ENCODE measurements around the gene SNAPC3.

The SNAPC3 gene

DNA sequence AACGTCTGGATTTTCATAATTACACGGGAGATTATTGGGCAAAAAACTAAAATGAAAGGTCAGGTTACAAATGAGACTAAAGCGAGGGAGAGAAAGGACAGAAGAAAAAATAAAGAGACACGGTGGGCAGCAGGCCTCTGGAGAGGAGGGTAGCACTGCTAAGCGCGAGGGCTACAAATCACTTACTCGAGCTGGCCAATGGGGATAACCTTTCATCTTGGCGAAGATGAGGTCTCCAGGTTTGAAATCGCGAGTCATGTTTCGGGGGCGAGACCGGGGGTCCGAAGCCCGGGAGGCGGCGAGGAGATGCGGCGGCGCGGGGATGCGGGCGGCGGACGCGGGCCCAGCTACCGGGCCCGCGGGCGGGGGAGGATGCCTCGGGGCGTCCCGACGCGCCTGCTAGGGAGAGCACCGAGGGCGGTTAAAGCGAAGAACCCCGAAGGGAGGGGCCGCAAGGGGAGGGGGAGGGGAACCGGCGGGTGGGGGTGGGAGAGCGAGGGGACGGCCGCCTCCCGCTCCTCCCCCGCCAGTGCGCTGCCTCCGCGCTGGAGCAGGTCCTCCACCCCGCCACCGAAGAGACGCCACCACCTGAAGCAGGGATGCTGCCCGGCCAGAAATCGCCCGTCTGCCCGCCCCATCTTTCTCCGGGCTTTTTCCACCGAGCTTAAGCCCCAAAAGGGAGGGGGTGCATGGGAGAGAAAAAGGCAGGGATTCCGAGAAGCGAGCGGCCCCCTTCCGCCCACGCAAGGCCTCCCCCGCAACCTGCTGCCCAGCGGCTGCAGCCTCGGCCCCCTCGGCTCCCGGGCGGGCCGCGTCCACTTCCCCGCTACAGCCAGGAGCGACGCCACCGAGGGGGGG lies 87.5 kb downstream of the SNAPC3 start (continued):
- 0 out of 2 replicates have a peak, but pooled peaks have one; percentile 42 for TF ChIP-seq PBX3 (CRISPR knock-in tag; IDR thresholded peaks at IDR 0.05)
- no peak for TF ChIP-seq ZNF324 (tag by site-specific recombination; IDR thresholded peaks at IDR 0.05)
- no peak for TF ChIP-seq ZBTB44 (tag by site-specific recombination; IDR thresholded peaks at IDR 0.05)
- no peak for TF ChIP-seq ZNF23 (tag by site-specific recombination; IDR thresholded peaks at IDR 0.05; ENCODE audit: borderline replicate concordance)
- TF ChIP-seq ZNF350 (tag by site-specific recombination; IDR thresholded peaks at IDR 0.05): no peak
- TF ChIP-seq, protein P1, sequence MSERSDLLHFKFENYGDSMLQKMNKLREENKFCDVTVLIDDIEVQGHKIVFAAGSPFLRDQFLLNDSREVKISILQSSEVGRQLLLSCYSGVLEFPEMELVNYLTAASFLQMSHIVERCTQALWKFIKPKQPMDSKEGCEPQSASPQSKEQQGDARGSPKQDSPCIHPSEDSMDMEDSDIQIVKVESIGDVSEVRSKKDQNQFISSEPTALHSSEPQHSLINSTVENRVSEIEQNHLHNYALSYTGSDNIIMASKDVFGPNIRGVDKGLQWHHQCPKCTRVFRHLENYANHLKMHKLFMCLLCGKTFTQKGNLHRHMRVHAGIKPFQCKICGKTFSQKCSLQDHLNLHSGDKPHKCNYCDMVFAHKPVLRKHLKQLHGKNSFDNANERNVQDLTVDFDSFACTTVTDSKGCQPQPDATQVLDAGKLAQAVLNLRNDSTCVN (tag by site-specific recombination; optimal IDR thresholded peaks at IDR 0.05): peak; percentile 28
- TF ChIP-seq ZNF394 (tag by site-specific recombination; IDR thresholded peaks at IDR 0.05; ENCODE audit: borderline replicate concordance): no peak
- no peak for TF ChIP-seq ZNF157 (tag by site-specific recombination; IDR thresholded peaks at IDR 0.05)
- TF ChIP-seq ZNF248 (tag by site-specific recombination; IDR thresholded peaks at IDR 0.05): no peak
- no peak for TF ChIP-seq ZSCAN30 (tag by site-specific recombination; IDR thresholded peaks at IDR 0.05)
- TF ChIP-seq RBAK (tag by site-specific recombination; IDR thresholded peaks at IDR 0.05): no peak
- no peak for TF ChIP-seq ZNF302 (tag by site-specific recombination; IDR thresholded peaks at IDR 0.05; ENCODE audit: low read depth)
- TF ChIP-seq PRDM1 (tag by site-specific recombination; IDR thresholded peaks at IDR 0.05): 0 out of 2 replicates have a peak, but pooled peaks have one; percentile 18
- 0 out of 2 replicates have a peak, but pooled peaks have one; percentile 34 for TF ChIP-seq ZNF335 (tag by site-specific recombination; conservative IDR thresholded peaks at IDR 0.05)
- no peak for TF ChIP-seq ZNF658 (tag by site-specific recombination; IDR thresholded peaks at IDR 0.05)
- TF ChIP-seq OSR2 (tag by site-specific recombination; IDR thresholded peaks at IDR 0.05): no peak
- no peak for TF ChIP-seq ZSCAN23 (tag by site-specific recombination; IDR thresholded peaks at IDR 0.05)
- TF ChIP-seq ZNF785 (tag by site-specific recombination; IDR thresholded peaks at IDR 0.05): no peak
- TF ChIP-seq TSHZ1 (tag by site-specific recombination; IDR thresholded peaks at IDR 0.05; ENCODE audit: borderline replicate concordance): no peak
- TF ChIP-seq ZNF214 (tag by site-specific recombination; IDR thresholded peaks at IDR 0.05; ENCODE audit: borderline replicate concordance): no peak
- TF ChIP-seq ZFHX2 (tag by site-specific recombination; conservative IDR thresholded peaks at IDR 0.05): peak; percentile 76
- TF ChIP-seq GLIS2 (tag by site-specific recombination; IDR thresholded peaks at IDR 0.05): peak; percentile 36; the same call in 1 of the 2 replicates
- TF ChIP-seq, protein P2, sequence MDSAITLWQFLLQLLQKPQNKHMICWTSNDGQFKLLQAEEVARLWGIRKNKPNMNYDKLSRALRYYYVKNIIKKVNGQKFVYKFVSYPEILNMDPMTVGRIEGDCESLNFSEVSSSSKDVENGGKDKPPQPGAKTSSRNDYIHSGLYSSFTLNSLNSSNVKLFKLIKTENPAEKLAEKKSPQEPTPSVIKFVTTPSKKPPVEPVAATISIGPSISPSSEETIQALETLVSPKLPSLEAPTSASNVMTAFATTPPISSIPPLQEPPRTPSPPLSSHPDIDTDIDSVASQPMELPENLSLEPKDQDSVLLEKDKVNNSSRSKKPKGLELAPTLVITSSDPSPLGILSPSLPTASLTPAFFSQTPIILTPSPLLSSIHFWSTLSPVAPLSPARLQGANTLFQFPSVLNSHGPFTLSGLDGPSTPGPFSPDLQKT (IDR thresholded peaks at IDR 0.05; ENCODE audit: borderline replicate concordance, low read depth, low read length): no peak
- TF ChIP-seq ZNF610 (tag by site-specific recombination; IDR thresholded peaks at IDR 0.05; ENCODE audit: borderline replicate concordance): no peak
- peak; percentile 60 for TF ChIP-seq ZNF341 (tag by site-specific recombination; IDR thresholded peaks at IDR 0.05; ENCODE audit: low read depth)
